Kidney (tissue), 14 donors: Measurements from ENCODE around the gene TMEM61. TPM values are rescaled to one million over a fixed set of nuclear protein-coding genes. Genes with fewer than 3 reads are reported as not detected.

Source experiments
- DNase-seq, 5 donors: peaks; one replicate each; pipeline ENCODE4 v3.0.0-alpha.2; 2013 to 2020
- FAIRE-seq: peaks from 2 replicates; lab custom pipeline; 2012; peaks lifted over from hg19 to GRCh38; lab: Jason Lieb, UNC
- H3K27ac ChIP-seq, 2 donors: one replicate each; pipeline ENCODE4 v1.7.0; 2013; ENCODE audit warnings: low read depth in 2 of 2, low read length in 2 of 2, inconsistent platforms in 1 of 2
- H3K27me3 ChIP-seq: one replicate; pipeline ENCODE4 v1.7.1; 2013; ENCODE audit warnings: low read length, inconsistent platforms; ENCODE audit not compliant: control insufficient read depth, insufficient read depth
- H3K36me3 ChIP-seq, 3 donors: one replicate each; pipeline versions ENCODE4 v1.7.0 to v1.7.1; 2013; ENCODE audit warnings: low read length in 3 of 3, control low read depth in 1 of 3, inconsistent platforms in 1 of 3; ENCODE audit not compliant: insufficient read depth in 3 of 3, control insufficient read depth in 2 of 3
- H3K4me1 ChIP-seq, 3 donors: one replicate each; pipeline versions ENCODE4 v1.7.0 to v1.7.1; 2013; ENCODE audit warnings: low read length in 3 of 3, inconsistent platforms in 1 of 3, low read depth in 1 of 3; ENCODE audit not compliant: control insufficient read depth in 2 of 3, insufficient read depth in 2 of 3
- H3K4me3 ChIP-seq, 3 donors: one replicate each; pipeline versions ENCODE4 v1.7.0 to v1.8.1; 2013; ENCODE audit warnings: low read length in 3 of 3, control low read depth in 1 of 3, inconsistent platforms in 1 of 3
- H3K9ac ChIP-seq, 3 donors: one replicate each; pipeline versions ENCODE4 v1.7.0 to v1.7.1; 2013; ENCODE audit warnings: low read length in 3 of 3, control low read depth in 1 of 3, inconsistent platforms in 1 of 3
- H3K9me3 ChIP-seq, 3 donors: one replicate each; pipeline versions ENCODE4 v1.7.0 to v1.7.1; 2013; ENCODE audit warnings: low read length in 3 of 3, control low read depth in 1 of 3, inconsistent platforms in 1 of 3; ENCODE audit not compliant: control insufficient read depth in 2 of 3, insufficient read depth in 1 of 3
- CTCF ChIP-seq: IDR thresholded peaks from 3 replicates; pipeline ENCODE4 v1.5.1; 2012; ENCODE audit warnings: mild to moderate bottlenecking, moderate library complexity, borderline replicate concordance; ENCODE audit not compliant: insufficient read depth; ENCODE audit errors: extremely low read depth
- intact Hi-C: fragments of 100-400 bp; cut with DNase I; formaldehyde crosslinking; loops from one replicate; pipeline ENCODE4 v1.11.1; 2022
- polyA plus RNA-seq: library from polyadenylated mRNA; stranded (reverse); fragments of 350-450 nt; fragmentation: Illumina TruSeq; extraction: RNeasy Lipid Tissue Mini Kit (QIAGEN cat#74804); gene quantifications from one replicate; pipeline ENCODE4 v1.2.3, GENCODE V29; 2014; ENCODE audit warnings: low read depth, low replicate concordance; ENCODE audit not compliant: insufficient read depth
- total RNA-seq: library from RNA; stranded (reverse); fragmentation: NEBNext Ultra II Directional; extraction: Animal tissue kit (Norgen Biotek cat#: 25700); gene quantifications from one replicate; pipeline ENCODE4 v1.2.1, GENCODE V29; 2021
- donor health status: control.
- donor health status: control.
- donor health status: control.
- donor health status: control.
- donor health status: control.
- donor health status: DM: yes; HTN: yes; CAD: no.
- donor health status: Normal renal cell carcinoma (clear cell type).

TMEM61 gene
- total and polyA plus RNA-seq, 2 donors from 2014 or later = 7.0 to 42.7 TPM

- DNase-seq = peak in 1 of 5 donors; percentile 35
- H3K27ac ChIP-seq = peak overlapping the region in 1 of 2 donors; percentile 29
- H3K36me3 ChIP-seq = no peaks in the 10 kb centered on the region
- TF ChIP-seq CTCF = no peak
- H3K4me3 ChIP-seq = no peak overlapping the region
- H3K27me3 ChIP-seq = no peaks in the 10 kb centered on the region
- H3K9ac ChIP-seq = no peak overlapping the region
- intact Hi-C loops = no loop called here
- H3K9me3 ChIP-seq = no peaks in the 10 kb centered on the region
- no peaks in the 10 kb centered on the region for H3K4me1 ChIP-seq
- no peak for FAIRE-seq
Measured at GRCh38 chr1:54989968-54990810, 9.8 kb downstream of the TMEM61 start.

GRCh38 chr1:54990916-54991315 lies 10.5 kb downstream of the TMEM61 start:
- Histone ChIP-seq H3K27ac (no peak overlapping the region), H3K9me3 (no peaks in the 10 kb centered on the region), H3K27me3 (no peaks in the 10 kb centered on the region), H3K4me1 (no peaks in the 10 kb centered on the region), H3K9ac (no peak overlapping the region), H3K4me3 (no peak overlapping the region), H3K36me3 (no peaks in the 10 kb centered on the region)
- TF ChIP-seq CTCF = no peak
- DNase-seq (peak in 1 of 5 donors; percentile 29), FAIRE-seq (no peak)
- intact Hi-C loops = no loop called here

GRCh38 chr1:54991939-54992338 lies 11.5 kb downstream of the TMEM61 start:
- FAIRE-seq = no peak
- DNase-seq = peak in 1 of 5 donors; percentile 49
- H3K4me3 ChIP-seq = no peak overlapping the region
- H3K9ac ChIP-seq = no peak overlapping the region
- H3K36me3 ChIP-seq = no peaks in the 10 kb centered on the region
- H3K4me1 ChIP-seq = peaks cover 0 to 2% (median 0%) of the 10 kb centered on the region in 3 donors
- peaks cover 2% of the 10 kb centered on the region for H3K27me3 ChIP-seq
- no peaks in the 10 kb centered on the region for H3K9me3 ChIP-seq
- H3K27ac ChIP-seq = no peak overlapping the region
- no peak for TF ChIP-seq CTCF
- intact Hi-C loops = no loop called here
